ENCODE data around the gene MIEF1.
"Not testable (repeated sequence)": the region's sequence is repeated elsewhere in the genome, so short reads cannot be mapped to it uniquely, and the experiment has no call there.

MIEF1 gene

DNA sequence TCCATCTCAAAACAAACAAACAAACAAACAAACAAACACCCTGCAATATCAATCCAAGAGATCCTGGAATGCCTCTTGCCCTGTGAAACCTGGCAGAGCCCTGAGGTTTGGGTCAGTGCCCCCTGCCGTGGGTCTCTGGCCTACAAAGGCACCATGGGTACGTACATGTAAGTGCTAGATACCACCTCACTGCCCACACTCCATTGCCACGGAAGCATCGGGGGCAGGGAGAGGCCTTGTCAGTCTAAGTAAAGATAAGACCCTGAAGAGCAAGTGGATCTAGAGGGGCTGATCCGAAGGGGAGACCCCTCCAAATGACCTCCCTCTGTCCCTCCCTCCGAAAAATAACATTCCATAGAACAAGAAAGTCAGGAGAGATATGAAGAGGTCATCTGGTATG, 2.0 kb upstream of the MIEF1 start:
- Histone ChIP-seq H2AK5ac (ENCODE audit: low read length) (no peak overlapping the region), H3K27me3 (ENCODE audit: insufficient read depth, low read length, poor library complexity) (no peaks in the 10 kb centered on the region), H3K4me1 (ENCODE audit: control insufficient read depth, low read depth, low read length) (peaks cover 6% of the 10 kb centered on the region), H3K36me3 (ENCODE audit: control insufficient read depth, insufficient read depth, low read length) (peaks cover 4% of the 10 kb centered on the region), H3K23ac (ENCODE audit: low read length) (no peak overlapping the region), H2BK120ac (ENCODE audit: low read depth, low read length) (no peak overlapping the region), H2BK15ac (replicated peaks; ENCODE audit: low read depth) (no peak overlapping the region), H3K9ac (ENCODE audit: low read length) (no peak overlapping the region), H4K8ac (ENCODE audit: low read depth, low read length) (no peak overlapping the region), H3K4me2 (ENCODE audit: low read length) (no peak overlapping the region), H3K56ac (ENCODE audit: low read length) (no peak overlapping the region), H2BK5ac (ENCODE audit: low read length) (no peak overlapping the region), H3K18ac (ENCODE audit: low read length) (no peak overlapping the region), H3K4me3 (ENCODE audit: low read length) (no peak overlapping the region), H3K79me2 (ENCODE audit: control insufficient read depth, insufficient read depth, low read length) (peaks cover 11% of the 10 kb centered on the region), H3K79me1 (ENCODE audit: low read length) (peaks cover 10% of the 10 kb centered on the region), H4K5ac (ENCODE audit: low read length) (no peak overlapping the region), H3K27ac (ENCODE audit: low read depth, low read length) (no peak overlapping the region), H3K4ac (ENCODE audit: low read depth, low read length) (no peak overlapping the region)
- WGBS (ENCODE audit: extremely low coverage, insufficient coverage, low lambda C conversion rate), result no CpG with 5 or more reads among the region's 6 CpGs
- DNase-seq, result no peak

DNA sequence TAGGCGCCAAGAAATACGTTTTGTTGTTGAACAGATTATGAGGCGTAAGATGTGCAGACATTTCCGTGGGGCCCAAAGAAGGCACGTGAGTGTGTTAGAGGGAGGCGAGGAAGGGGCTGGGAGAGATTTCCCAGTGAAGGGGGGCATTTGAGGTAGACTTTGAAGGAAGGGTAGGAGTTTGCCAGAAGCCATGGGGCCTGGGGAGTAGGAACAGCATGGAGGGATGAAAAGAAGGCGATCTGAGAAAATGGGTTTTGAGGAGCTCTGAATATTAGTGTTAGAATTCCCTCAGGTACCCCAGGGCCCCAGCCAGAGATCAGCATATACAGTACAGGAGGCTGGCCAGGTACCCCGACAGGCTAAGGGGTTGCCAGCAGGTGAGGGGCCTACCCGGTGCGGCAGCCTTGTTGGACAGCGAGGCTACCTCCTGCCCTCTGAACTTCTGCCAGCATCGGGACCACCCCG, 414 bp upstream of the MIEF1 start:
- no peak overlapping the region for H4K8ac ChIP-seq (ENCODE audit: low read depth, low read length)
- H2AK5ac ChIP-seq (ENCODE audit: low read length), result no peak overlapping the region
- H3K18ac ChIP-seq (ENCODE audit: low read length), result no peak overlapping the region
- peaks cover 6% of the 10 kb centered on the region for H3K4me1 ChIP-seq (ENCODE audit: control insufficient read depth, low read depth, low read length)
- no peak overlapping the region for H4K5ac ChIP-seq (ENCODE audit: low read length)
- H2BK15ac ChIP-seq (replicated peaks; ENCODE audit: low read depth), result no peak overlapping the region
- peak overlapping the region; percentile 70 for H3K4me2 ChIP-seq (ENCODE audit: low read length)
- no peaks in the 10 kb centered on the region for H3K27me3 ChIP-seq (ENCODE audit: insufficient read depth, low read length, poor library complexity)
- no peak overlapping the region for H2BK120ac ChIP-seq (ENCODE audit: low read depth, low read length)
- H3K4me3 ChIP-seq (ENCODE audit: low read length), result peak overlapping the region; percentile 32
- H3K23ac ChIP-seq (ENCODE audit: low read length), result peak overlapping the region; percentile 56
- no peak for DNase-seq
- no peak overlapping the region for H2BK5ac ChIP-seq (ENCODE audit: low read length)
- WGBS (ENCODE audit: extremely low coverage, insufficient coverage, low lambda C conversion rate), result no CpG with 5 or more reads among the region's 13 CpGs
- no peak overlapping the region for H3K27ac ChIP-seq (ENCODE audit: low read depth, low read length)
- H3K56ac ChIP-seq (ENCODE audit: low read length), result peak overlapping the region; percentile 89
- peaks cover 14% of the 10 kb centered on the region for H3K36me3 ChIP-seq (ENCODE audit: control insufficient read depth, insufficient read depth, low read length)
- H3K4ac ChIP-seq (ENCODE audit: low read depth, low read length), result no peak overlapping the region
- H3K79me1 ChIP-seq (ENCODE audit: low read length), result peaks cover 12% of the 10 kb centered on the region
- peaks cover 11% of the 10 kb centered on the region for H3K79me2 ChIP-seq (ENCODE audit: control insufficient read depth, insufficient read depth, low read length)
- peak overlapping the region; percentile 76 for H3K9ac ChIP-seq (ENCODE audit: low read length)

DNA sequence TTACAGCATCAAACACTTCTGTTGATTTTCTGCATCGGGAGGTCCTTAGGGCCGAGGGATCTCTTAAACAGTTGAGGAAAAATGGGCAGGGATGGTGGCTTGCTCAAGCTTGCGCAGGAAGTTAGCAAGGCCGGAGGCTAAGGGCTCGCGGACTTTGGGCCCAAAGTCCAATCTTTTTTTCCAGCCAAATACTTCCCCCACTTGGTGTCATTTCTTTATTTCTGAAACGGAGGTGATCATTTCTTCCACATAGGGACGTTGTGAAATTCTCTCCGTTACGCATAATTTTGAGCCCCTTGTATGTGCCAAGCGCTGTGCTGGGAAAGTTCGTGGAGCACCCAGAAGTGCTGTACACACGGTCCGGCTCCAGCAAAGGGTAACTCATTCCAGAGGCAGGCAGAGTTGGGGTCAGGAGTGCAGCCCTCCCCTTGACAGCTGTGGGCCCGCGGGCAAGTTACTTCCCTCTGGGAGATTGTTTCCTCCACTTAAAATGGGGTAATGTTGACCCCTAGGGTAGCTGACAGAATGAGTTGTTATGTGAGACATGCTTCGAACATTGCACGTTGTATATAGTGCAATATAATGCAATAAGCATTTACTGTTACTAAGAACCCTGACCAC, 809 bp downstream of the MIEF1 start:
- peaks cover 11% of the 10 kb centered on the region for H3K79me2 ChIP-seq (ENCODE audit: control insufficient read depth, insufficient read depth, low read length)
- H3K18ac ChIP-seq (ENCODE audit: low read length), result no peak overlapping the region
- H2BK15ac ChIP-seq (replicated peaks; ENCODE audit: low read depth), result no peak overlapping the region
- H3K56ac ChIP-seq (ENCODE audit: low read length), result peak overlapping the region; percentile 95
- H3K79me1 ChIP-seq (ENCODE audit: low read length), result peaks cover 14% of the 10 kb centered on the region
- no CpG with 5 or more reads among the region's 18 CpGs for WGBS (ENCODE audit: extremely low coverage, insufficient coverage, low lambda C conversion rate)
- peak overlapping the region; percentile 91 for H3K9ac ChIP-seq (ENCODE audit: low read length)
- H2AK5ac ChIP-seq (ENCODE audit: low read length), result peak overlapping the region; percentile 77
- H3K4me2 ChIP-seq (ENCODE audit: low read length), result peak overlapping the region; percentile 85
- no peak overlapping the region for H3K27ac ChIP-seq (ENCODE audit: low read depth, low read length)
- no peak overlapping the region for H2BK120ac ChIP-seq (ENCODE audit: low read depth, low read length)
- H3K23ac ChIP-seq (ENCODE audit: low read length), result no peak overlapping the region
- no peaks in the 10 kb centered on the region for H3K27me3 ChIP-seq (ENCODE audit: insufficient read depth, low read length, poor library complexity)
- peaks cover 6% of the 10 kb centered on the region for H3K4me1 ChIP-seq (ENCODE audit: control insufficient read depth, low read depth, low read length)
- peaks cover 17% of the 10 kb centered on the region for H3K36me3 ChIP-seq (ENCODE audit: control insufficient read depth, insufficient read depth, low read length)
- no peak for DNase-seq
- no peak overlapping the region for H2BK5ac ChIP-seq (ENCODE audit: low read length)
- peak overlapping the region; percentile 8 for H3K4ac ChIP-seq (ENCODE audit: low read depth, low read length)
- no peak overlapping the region for H4K5ac ChIP-seq (ENCODE audit: low read length)
- no peak overlapping the region for H4K8ac ChIP-seq (ENCODE audit: low read depth, low read length)
- H3K4me3 ChIP-seq (ENCODE audit: low read length), result peak overlapping the region; percentile 96

DNA sequence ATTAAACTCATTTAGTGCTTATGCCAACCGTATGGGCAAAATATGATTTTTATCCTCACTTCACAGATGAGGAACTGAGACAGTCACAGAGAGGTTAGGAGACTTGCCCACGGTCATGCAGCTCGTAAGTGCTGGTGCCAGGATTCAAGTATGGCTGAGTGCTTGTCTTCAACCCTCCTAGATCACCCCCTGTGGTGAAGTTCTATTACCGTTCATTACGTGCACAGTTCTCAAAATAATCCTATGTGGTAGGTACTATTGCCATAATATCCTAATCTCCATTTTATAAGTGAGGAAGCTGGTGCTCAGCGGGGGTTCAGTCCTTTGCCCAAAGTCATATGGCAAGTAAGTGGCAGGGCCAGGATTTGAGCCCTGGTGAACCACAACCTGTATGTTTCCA, 1.5 kb downstream of the MIEF1 start:
- no peak for DNase-seq
- H3K4me1 ChIP-seq (ENCODE audit: control insufficient read depth, low read depth, low read length), result peaks cover 6% of the 10 kb centered on the region

DNA sequence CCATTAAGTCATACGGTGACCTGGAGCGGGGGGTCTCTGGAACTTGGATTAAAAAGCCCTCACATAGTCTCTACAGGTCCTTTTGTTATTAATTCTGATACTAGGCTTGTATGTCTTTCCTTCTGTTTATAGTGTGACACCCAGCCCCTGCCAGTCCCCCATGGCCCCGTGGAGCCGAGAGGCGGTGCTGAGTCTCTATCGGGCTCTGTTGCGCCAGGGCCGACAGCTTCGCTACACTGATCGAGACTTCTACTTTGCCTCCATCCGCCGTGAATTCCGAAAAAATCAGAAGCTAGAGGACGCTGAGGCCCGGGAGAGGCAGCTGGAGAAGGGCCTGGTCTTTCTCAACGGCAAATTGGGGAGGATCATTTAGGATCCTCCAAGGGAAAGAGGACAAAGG, 2.0 kb downstream of the MIEF1 start:
- no peak overlapping the region for H3K27ac ChIP-seq (ENCODE audit: low read depth, low read length)
- no peak overlapping the region for H2BK120ac ChIP-seq (ENCODE audit: low read depth, low read length)
- no peak overlapping the region for H2AK5ac ChIP-seq (ENCODE audit: low read length)
- no peak overlapping the region for H3K4me3 ChIP-seq (ENCODE audit: low read length)
- H2BK5ac ChIP-seq (ENCODE audit: low read length), result no peak overlapping the region
- no peak overlapping the region for H3K56ac ChIP-seq (ENCODE audit: low read length)
- no peak for DNase-seq
- H4K5ac ChIP-seq (ENCODE audit: low read length), result no peak overlapping the region
- no peak overlapping the region for H3K4me2 ChIP-seq (ENCODE audit: low read length)
- no peak overlapping the region for H3K18ac ChIP-seq (ENCODE audit: low read length)
- no peak overlapping the region for H3K9ac ChIP-seq (ENCODE audit: low read length)
- no peaks in the 10 kb centered on the region for H3K27me3 ChIP-seq (ENCODE audit: insufficient read depth, low read length, poor library complexity)
- H4K8ac ChIP-seq (ENCODE audit: low read depth, low read length), result no peak overlapping the region
- H3K4me1 ChIP-seq (ENCODE audit: control insufficient read depth, low read depth, low read length), result peaks cover 6% of the 10 kb centered on the region
- no peak overlapping the region for H3K23ac ChIP-seq (ENCODE audit: low read length)
- H3K4ac ChIP-seq (ENCODE audit: low read depth, low read length), result no peak overlapping the region
- H2BK15ac ChIP-seq (replicated peaks; ENCODE audit: low read depth), result no peak overlapping the region
- WGBS (ENCODE audit: extremely low coverage, insufficient coverage, low lambda C conversion rate), result no CpG with 5 or more reads among the region's 16 CpGs
- H3K79me2 ChIP-seq (ENCODE audit: control insufficient read depth, insufficient read depth, low read length), result peaks cover 11% of the 10 kb centered on the region
- peaks cover 14% of the 10 kb centered on the region for H3K79me1 ChIP-seq (ENCODE audit: low read length)
- H3K36me3 ChIP-seq (ENCODE audit: control insufficient read depth, insufficient read depth, low read length), result peaks cover 17% of the 10 kb centered on the region

More for the DNA sequence above, 1.5 kb downstream of the MIEF1 start:
- Histone ChIP-seq H3K56ac (ENCODE audit: low read length) (no peak overlapping the region), H4K5ac (ENCODE audit: low read length) (no peak overlapping the region), H3K27ac (ENCODE audit: low read depth, low read length) (no peak overlapping the region), H4K8ac (ENCODE audit: low read depth, low read length) (no peak overlapping the region), H3K18ac (ENCODE audit: low read length) (no peak overlapping the region), H3K23ac (ENCODE audit: low read length) (no peak overlapping the region), H2AK5ac (ENCODE audit: low read length) (no peak overlapping the region), H3K4me3 (ENCODE audit: low read length) (no peak overlapping the region), H3K4ac (ENCODE audit: low read depth, low read length) (no peak overlapping the region), H3K9ac (ENCODE audit: low read length) (no peak overlapping the region), H3K79me2 (ENCODE audit: control insufficient read depth, insufficient read depth, low read length) (peaks cover 11% of the 10 kb centered on the region), H2BK15ac (replicated peaks; ENCODE audit: low read depth) (no peak overlapping the region), H3K36me3 (ENCODE audit: control insufficient read depth, insufficient read depth, low read length) (peaks cover 17% of the 10 kb centered on the region), H3K79me1 (ENCODE audit: low read length) (peaks cover 14% of the 10 kb centered on the region), H3K27me3 (ENCODE audit: insufficient read depth, low read length, poor library complexity) (no peaks in the 10 kb centered on the region), H2BK120ac (ENCODE audit: low read depth, low read length) (no peak overlapping the region), H2BK5ac (ENCODE audit: low read length) (no peak overlapping the region), H3K4me2 (ENCODE audit: low read length) (no peak overlapping the region)
- WGBS (ENCODE audit: extremely low coverage, insufficient coverage, low lambda C conversion rate), result no CpG with 5 or more reads among the region's 6 CpGs

DNA sequence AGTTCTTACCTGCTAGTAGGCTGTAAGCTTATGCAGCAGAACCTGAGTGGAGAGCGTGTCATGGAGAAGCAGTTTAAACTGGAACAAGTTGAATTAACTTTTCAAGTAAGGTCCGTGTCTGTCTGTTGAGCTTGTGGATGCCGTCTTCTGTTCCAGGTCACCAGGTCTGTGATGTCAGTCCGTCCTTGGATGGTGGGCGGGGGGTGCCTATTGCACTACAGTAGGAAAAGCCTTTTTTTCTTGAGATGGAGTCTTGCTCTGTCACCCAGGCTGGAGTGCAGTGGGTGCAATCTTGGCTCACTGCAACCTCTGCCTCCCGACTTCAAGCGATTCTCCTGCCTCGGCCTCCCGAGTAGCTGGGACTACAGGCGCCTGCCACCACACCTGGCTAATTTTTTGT, 4.9 kb downstream of the MIEF1 start:
- not testable (repeated sequence) for H3K27me3 ChIP-seq (ENCODE audit: insufficient read depth, low read length, poor library complexity); H3K9ac ChIP-seq (ENCODE audit: low read length); H2BK5ac ChIP-seq (ENCODE audit: low read length); H3K4me3 ChIP-seq (ENCODE audit: low read length); H4K5ac ChIP-seq (ENCODE audit: low read length); H3K4me1 ChIP-seq (ENCODE audit: control insufficient read depth, low read depth, low read length); H3K18ac ChIP-seq (ENCODE audit: low read length); H3K27ac ChIP-seq (ENCODE audit: low read depth, low read length); DNase-seq; H3K4ac ChIP-seq (ENCODE audit: low read depth, low read length); H3K4me2 ChIP-seq (ENCODE audit: low read length); H3K56ac ChIP-seq (ENCODE audit: low read length); H2BK15ac ChIP-seq (replicated peaks; ENCODE audit: low read depth); H2BK120ac ChIP-seq (ENCODE audit: low read depth, low read length); H2AK5ac ChIP-seq (ENCODE audit: low read length); H3K23ac ChIP-seq (ENCODE audit: low read length); H4K8ac ChIP-seq (ENCODE audit: low read depth, low read length)
- H3K36me3 ChIP-seq (ENCODE audit: control insufficient read depth, insufficient read depth, low read length), result peaks cover 30% of the 10 kb centered on the region
- no CpG with 5 or more reads among the region's 10 CpGs for WGBS (ENCODE audit: extremely low coverage, insufficient coverage, low lambda C conversion rate)
- H3K79me1 ChIP-seq (ENCODE audit: low read length), result peaks cover 20% of the 10 kb centered on the region
- peaks cover 11% of the 10 kb centered on the region for H3K79me2 ChIP-seq (ENCODE audit: control insufficient read depth, insufficient read depth, low read length)

All from mesendoderm (in vitro differentiated cells).